Nephron (organoid): ENCODE data around the gene GADD45A.

Experiments
- H3K27ac Mint-ChIP-seq, 3 experiments: 2 replicates each; pipeline ENCODE4 v1.8.0; 2020; ENCODE audit warnings: mixed read lengths in 3 of 3, mild to moderate bottlenecking in 2 of 3, moderate library complexity in 1 of 3
- H3K27me3 Mint-ChIP-seq: 2 replicates; pipeline ENCODE4 v1.8.0; 2021; ENCODE audit warnings: low read depth, mild to moderate bottlenecking, moderate library complexity, mixed read lengths
- H3K36me3 Mint-ChIP-seq: 2 replicates; pipeline ENCODE4 v1.8.0; 2020; ENCODE audit warnings: low read depth, mixed read lengths
- H3K4me1 Mint-ChIP-seq: 2 replicates; pipeline ENCODE4 v1.8.0; 2020; ENCODE audit warnings: mixed read lengths
- H3K4me3 Mint-ChIP-seq, 3 experiments: 2 replicates each; pipeline ENCODE4 v1.8.0; 2020; ENCODE audit warnings: mild to moderate bottlenecking in 3 of 3, mixed read lengths in 3 of 3, moderate library complexity in 2 of 3
- H3K9me3 Mint-ChIP-seq: 2 replicates; pipeline ENCODE4 v1.8.0; 2020; ENCODE audit warnings: mixed read lengths
- TF ChIP-seq, protein P1 (sequence below), 3 experiments: fragments of 200-600 bp; sonication (generic); IDR thresholded peaks; one replicate each; pipeline ENCODE4 v1.5.0; 2021; ENCODE audit warnings: antibody characterized with exemption in 3 of 3; ENCODE audit not compliant: unreplicated experiment in 3 of 3

The GADD45A gene

GRCh38 chr1:67683766-67684525, 1.1 kb upstream of the GADD45A start:
- Mint-ChIP-seq H3K27ac (peak overlapping the region; percentile 70 to 98 (median 95)), H3K27me3 (peaks cover 3% of the 10 kb centered on the region), H3K36me3 (peaks cover 26% of the 10 kb centered on the region), H3K4me1 (peaks cover 30% of the 10 kb centered on the region), H3K4me3 (peak overlapping the region; percentile 93 to 98 (median 94)), H3K9me3 (no peaks in the 10 kb centered on the region)
- TF ChIP-seq, protein P1, sequence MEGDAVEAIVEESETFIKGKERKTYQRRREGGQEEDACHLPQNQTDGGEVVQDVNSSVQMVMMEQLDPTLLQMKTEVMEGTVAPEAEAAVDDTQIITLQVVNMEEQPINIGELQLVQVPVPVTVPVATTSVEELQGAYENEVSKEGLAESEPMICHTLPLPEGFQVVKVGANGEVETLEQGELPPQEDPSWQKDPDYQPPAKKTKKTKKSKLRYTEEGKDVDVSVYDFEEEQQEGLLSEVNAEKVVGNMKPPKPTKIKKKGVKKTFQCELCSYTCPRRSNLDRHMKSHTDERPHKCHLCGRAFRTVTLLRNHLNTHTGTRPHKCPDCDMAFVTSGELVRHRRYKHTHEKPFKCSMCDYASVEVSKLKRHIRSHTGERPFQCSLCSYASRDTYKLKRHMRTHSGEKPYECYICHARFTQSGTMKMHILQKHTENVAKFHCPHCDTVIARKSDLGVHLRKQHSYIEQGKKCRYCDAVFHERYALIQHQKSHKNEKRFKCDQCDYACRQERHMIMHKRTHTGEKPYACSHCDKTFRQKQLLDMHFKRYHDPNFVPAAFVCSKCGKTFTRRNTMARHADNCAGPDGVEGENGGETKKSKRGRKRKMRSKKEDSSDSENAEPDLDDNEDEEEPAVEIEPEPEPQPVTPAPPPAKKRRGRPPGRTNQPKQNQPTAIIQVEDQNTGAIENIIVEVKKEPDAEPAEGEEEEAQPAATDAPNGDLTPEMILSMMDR (IDR thresholded peaks at IDR 0.05; ENCODE audit: unreplicated experiment in 3 of 3): no peak

- peaks cover 3% of the 10 kb centered on the region for H3K27me3 Mint-ChIP-seq
- no peaks in the 10 kb centered on the region for H3K9me3 Mint-ChIP-seq
- peak overlapping the region; percentile 93 to 98 (median 94) for H3K4me3 Mint-ChIP-seq
- H3K36me3 Mint-ChIP-seq: peaks cover 32% of the 10 kb centered on the region
- TF ChIP-seq, protein P1 (IDR thresholded peaks at IDR 0.05; ENCODE audit: unreplicated experiment in 3 of 3): no peak
- H3K4me1 Mint-ChIP-seq: peaks cover 30% of the 10 kb centered on the region
- peak overlapping the region; percentile 70 to 98 (median 95) for H3K27ac Mint-ChIP-seq
Measured at GRCh38 chr1:67684526-67685066, 405 bp upstream of the GADD45A start.

DNA sequence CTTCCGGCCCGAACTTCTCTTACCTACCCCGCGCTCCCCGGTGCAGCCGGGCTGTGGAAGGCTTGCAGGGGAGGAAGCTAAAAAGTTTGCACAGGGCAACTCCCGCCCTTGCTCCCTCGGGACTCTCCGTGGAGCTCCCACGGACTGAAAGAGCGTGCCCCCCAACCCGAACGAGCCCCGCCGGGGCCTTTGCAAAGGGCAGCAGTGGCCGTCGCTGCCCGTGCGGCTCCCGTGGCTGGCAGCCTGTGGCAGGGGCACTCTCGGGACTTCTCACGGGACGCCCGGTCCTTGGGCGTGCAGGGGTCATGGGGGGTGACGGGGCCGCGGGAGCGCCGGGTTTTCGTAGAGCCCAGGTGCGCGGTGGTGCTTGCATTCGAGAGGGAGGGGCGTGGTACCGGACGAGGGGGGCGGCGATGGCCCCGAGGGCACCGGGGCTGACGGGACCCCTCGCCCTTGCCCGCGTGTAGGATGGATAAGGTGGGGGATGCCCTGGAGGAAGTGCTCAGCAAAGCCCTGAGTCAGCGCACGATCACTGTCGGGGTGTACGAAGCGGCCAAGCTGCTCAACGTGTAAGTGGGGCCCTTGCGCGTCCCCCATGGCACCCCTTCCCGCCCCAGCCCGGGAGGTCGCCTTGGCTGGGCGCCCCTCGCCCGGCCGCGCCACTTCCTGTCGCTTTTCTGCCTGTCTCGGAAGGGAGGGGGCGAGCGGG, 711 bp downstream of the GADD45A start:
- H3K27me3 Mint-ChIP-seq: peaks cover 3% of the 10 kb centered on the region
- H3K27ac Mint-ChIP-seq: peak overlapping the region; percentile 70 to 98 (median 95)
- H3K9me3 Mint-ChIP-seq: no peaks in the 10 kb centered on the region
- H3K4me1 Mint-ChIP-seq: peaks cover 30% of the 10 kb centered on the region
- H3K4me3 Mint-ChIP-seq: peak overlapping the region; percentile 93 to 98 (median 94)
- H3K36me3 Mint-ChIP-seq: peaks cover 32% of the 10 kb centered on the region
- TF ChIP-seq, protein P1 (IDR thresholded peaks at IDR 0.05; ENCODE audit: unreplicated experiment in 3 of 3): no peak

- peak overlapping the region; percentile 93 to 98 (median 94) for H3K4me3 Mint-ChIP-seq
- peaks cover 30% of the 10 kb centered on the region for H3K4me1 Mint-ChIP-seq
- TF ChIP-seq, protein P1 (IDR thresholded peaks at IDR 0.05; ENCODE audit: unreplicated experiment in 3 of 3): no peak
- H3K36me3 Mint-ChIP-seq: peaks cover 32% of the 10 kb centered on the region
- peaks cover 3% of the 10 kb centered on the region for H3K27me3 Mint-ChIP-seq
- peak overlapping the region; percentile 98 for H3K27ac Mint-ChIP-seq
- no peaks in the 10 kb centered on the region for H3K9me3 Mint-ChIP-seq
Measured at GRCh38 chr1:67686267-67687197, 1.5 kb downstream of the GADD45A start.

DNA sequence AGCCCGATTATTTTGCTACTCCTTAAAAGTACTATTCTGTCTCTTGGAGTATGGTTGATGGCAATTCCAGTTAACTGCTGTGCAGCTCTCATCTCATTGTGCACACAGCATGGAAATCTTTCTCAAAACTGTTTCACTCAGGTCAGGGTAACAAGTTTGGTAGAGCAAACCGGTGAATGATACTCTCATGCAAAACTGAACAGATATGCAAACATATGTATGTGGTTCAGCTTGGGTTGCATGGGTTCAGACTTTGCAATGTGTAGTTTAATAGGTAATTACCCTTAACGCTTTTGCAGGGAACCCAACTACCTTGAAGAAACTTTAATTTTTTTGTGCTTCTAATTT, 2.2 kb downstream of the GADD45A start:
- Mint-ChIP-seq H3K4me1 (peaks cover 30% of the 10 kb centered on the region), H3K27ac (peak overlapping the region; percentile 98), H3K36me3 (peaks cover 32% of the 10 kb centered on the region), H3K9me3 (no peaks in the 10 kb centered on the region), H3K27me3 (peaks cover 3% of the 10 kb centered on the region), H3K4me3 (peak overlapping the region; percentile 93 to 98 (median 94))
- TF ChIP-seq, protein P1 (IDR thresholded peaks at IDR 0.05; ENCODE audit: unreplicated experiment in 3 of 3): no peak
